Measurements from ENCODE around the gene MAST4.

Gene MAST4

DNA sequence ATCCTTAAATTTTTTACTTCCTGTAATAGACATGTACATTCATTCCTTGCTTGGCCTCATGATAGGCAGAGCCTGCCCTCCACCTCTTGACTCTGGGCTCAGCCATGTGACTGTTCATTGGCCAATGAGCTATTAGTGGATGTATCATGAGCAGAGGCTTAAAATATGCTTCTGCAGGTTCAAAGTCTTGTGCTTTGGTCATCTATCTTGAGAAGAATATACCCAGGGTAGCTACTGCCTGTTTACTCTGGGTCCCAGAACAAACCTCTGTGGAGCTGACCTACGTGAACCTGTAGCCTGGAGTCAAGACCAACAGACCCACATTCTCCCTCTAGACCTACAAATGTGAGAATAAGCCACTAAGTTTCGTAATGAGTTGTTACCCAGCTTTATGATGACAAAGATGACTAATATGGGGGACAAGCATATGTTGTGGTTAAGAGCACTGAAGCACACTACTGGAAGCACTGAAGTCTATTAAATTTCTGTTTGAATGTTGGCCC, 244.4 kb downstream of the MAST4 start:
- Mint-ChIP-seq H3K27ac (peak overlapping the region; percentile 85), H3K4me3 (no peak overlapping the region), H3K9me3 (peaks cover 2% of the 10 kb centered on the region), H3K27me3 (no peaks in the 10 kb centered on the region), H3K4me1 (peaks cover 54% of the 10 kb centered on the region), H3K36me3 (peaks cover 20% of the 10 kb centered on the region)
- CTCF ChIA-PET, result interaction anchor here (0.6 to 5.8 kb wide), 7 partner anchors 10 to 669 kb away, joined by 3 to 52 read pairs (median 4); no protein-coding TSS in a partner anchor
- peak; percentile 36 for DNase-seq

GRCh38 chr5:66841264-66841663, 245.1 kb downstream of the MAST4 start:
- H3K4me1 Mint-ChIP-seq, result peaks cover 54% of the 10 kb centered on the region
- CTCF ChIA-PET, result interaction anchor here (0.7 to 5.8 kb wide), 5 partner anchors 10 to 175 kb away, joined by 3 to 52 read pairs (median 20); no protein-coding TSS in a partner anchor
- DNase-seq, result no peak
- H3K9me3 Mint-ChIP-seq, result peaks cover 2% of the 10 kb centered on the region
- H3K4me3 Mint-ChIP-seq, result no peak overlapping the region
- peak overlapping the region; percentile 85 for H3K27ac Mint-ChIP-seq
- no peaks in the 10 kb centered on the region for H3K27me3 Mint-ChIP-seq
- peaks cover 20% of the 10 kb centered on the region for H3K36me3 Mint-ChIP-seq

GRCh38 chr5:66842540-66842939, 246.3 kb downstream of the MAST4 start:
- DNase-seq, result no peak
- Mint-ChIP-seq H3K9me3 (peaks cover 2% of the 10 kb centered on the region), H3K27me3 (no peaks in the 10 kb centered on the region), H3K27ac (peak overlapping the region; percentile 24), H3K4me3 (no peak overlapping the region), H3K36me3 (peaks cover 20% of the 10 kb centered on the region), H3K4me1 (peaks cover 54% of the 10 kb centered on the region)
- CTCF ChIA-PET, result interaction anchor here (2.4 to 5.8 kb wide), 2 partner anchors 12 to 21 kb away, joined by 8 to 24 read pairs; no protein-coding TSS in a partner anchor

GRCh38 chr5:66843065-66843464, 246.9 kb downstream of the MAST4 start:
- DNase-seq, result no peak
- Mint-ChIP-seq H3K4me1 (peaks cover 54% of the 10 kb centered on the region), H3K27ac (no peak overlapping the region), H3K27me3 (no peaks in the 10 kb centered on the region), H3K36me3 (peaks cover 20% of the 10 kb centered on the region), H3K4me3 (no peak overlapping the region), H3K9me3 (peaks cover 2% of the 10 kb centered on the region)
- CTCF ChIA-PET, result interaction anchor here (1.4 to 5.8 kb wide), 4 partner anchors 12 to 21 kb away, joined by 5 to 24 read pairs (median 7); no protein-coding TSS in a partner anchor

DNA sequence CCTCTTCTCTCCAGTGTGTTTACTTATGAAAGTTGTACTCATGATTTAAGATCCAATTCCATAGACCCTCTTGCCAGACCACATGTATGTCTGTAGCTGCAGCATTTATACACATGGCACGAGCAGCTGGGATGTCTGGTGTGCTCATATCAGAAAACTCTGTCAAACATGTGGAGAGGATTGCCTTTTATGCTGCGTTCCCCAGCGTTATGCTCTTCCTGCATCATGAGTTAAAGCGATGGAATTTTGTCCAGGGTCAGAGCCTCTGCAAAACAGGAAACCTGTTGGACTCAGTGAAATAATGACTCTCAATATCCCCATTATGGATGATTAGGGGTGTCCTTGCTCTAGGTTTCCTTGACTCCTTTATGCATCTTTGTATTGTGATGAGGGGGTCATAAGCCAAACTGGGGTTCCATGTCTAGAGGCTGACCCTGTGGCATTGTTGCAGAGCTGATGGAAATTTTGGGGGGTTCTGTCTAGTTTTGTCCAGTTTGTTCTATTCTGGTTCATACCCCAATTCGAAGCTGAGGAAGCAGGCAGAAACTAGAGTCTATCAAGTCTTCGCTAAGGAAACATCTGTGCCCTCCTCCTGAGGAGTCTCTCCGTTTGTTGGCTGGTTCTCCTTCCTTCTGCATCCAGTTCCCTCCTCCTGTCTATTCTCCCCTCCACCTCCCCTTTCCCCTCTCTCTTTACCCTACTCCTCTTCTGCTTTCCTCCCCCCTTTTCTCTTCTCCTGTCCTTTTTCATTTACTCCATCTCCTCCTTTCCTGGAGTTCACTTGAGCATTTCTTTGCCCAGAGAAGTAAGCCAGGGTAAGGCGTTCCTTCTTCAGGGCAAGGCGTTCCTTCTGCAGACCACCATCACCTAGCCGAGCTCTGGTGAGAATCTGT, 252.8 kb downstream of the MAST4 start:
- Mint-ChIP-seq H3K4me1 (peaks cover 10% of the 10 kb centered on the region), H3K9me3 (peaks cover 2% of the 10 kb centered on the region), H3K27me3 (peaks cover 8% of the 10 kb centered on the region), H3K4me3 (no peak overlapping the region), H3K27ac (no peak overlapping the region), H3K36me3 (peaks cover 4% of the 10 kb centered on the region)
- CTCF ChIA-PET, result no interaction called here
- no peak for DNase-seq

- no peak overlapping the region for H3K4me3 Mint-ChIP-seq
- H3K27ac Mint-ChIP-seq, result no peak overlapping the region
- peaks cover under 1% of the 10 kb centered on the region for H3K36me3 Mint-ChIP-seq
- H3K9me3 Mint-ChIP-seq, result peaks cover under 1% of the 10 kb centered on the region
- H3K4me1 Mint-ChIP-seq, result peaks cover 8% of the 10 kb centered on the region
- DNase-seq, result no peak
- CTCF ChIA-PET, result interaction anchor here (0.7 kb wide), 2 partner anchors 9 to 35 kb away, joined by 3 read pairs; no protein-coding TSS in a partner anchor
- peaks cover 8% of the 10 kb centered on the region for H3K27me3 Mint-ChIP-seq
Observed at GRCh38 chr5:66849803-66850202, 253.6 kb downstream of the MAST4 start.

- Mint-ChIP-seq H3K4me1 (peaks cover 8% of the 10 kb centered on the region), H3K4me3 (no peak overlapping the region), H3K27ac (no peak overlapping the region), H3K9me3 (no peaks in the 10 kb centered on the region), H3K36me3 (no peaks in the 10 kb centered on the region), H3K27me3 (peaks cover 8% of the 10 kb centered on the region)
- CTCF ChIA-PET, result interaction anchor here (0.7 kb wide), 2 partner anchors 10 to 36 kb away, joined by 3 read pairs; no protein-coding TSS in a partner anchor
- DNase-seq, result no peak
Observed at GRCh38 chr5:66850354-66851075, 254.3 kb downstream of the MAST4 start.

DNA sequence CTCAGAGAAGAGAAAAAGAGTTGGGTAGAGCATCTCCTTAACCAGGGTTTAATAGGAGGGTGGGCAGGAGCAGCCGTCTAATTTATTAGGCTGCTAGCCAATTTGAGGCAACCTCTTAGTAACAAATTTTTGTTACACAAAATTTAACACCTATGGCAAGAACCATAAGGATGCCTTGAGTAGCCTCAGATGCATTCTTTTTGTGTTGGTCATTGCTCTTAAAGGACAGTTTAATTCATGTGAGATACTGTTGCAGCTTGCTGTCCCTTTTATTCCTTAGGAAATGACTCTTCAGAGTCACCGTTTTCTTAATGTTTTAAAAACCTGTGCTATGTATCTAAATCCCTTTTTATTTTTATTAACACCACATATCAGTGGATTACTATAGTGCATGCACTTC, 255.1 kb downstream of the MAST4 start:
- CTCF ChIA-PET, result interaction anchor here (1.1 kb wide), 1 partner anchor 11 kb away, joined by 4 read pairs; no protein-coding TSS in a partner anchor
- no peak overlapping the region for H3K27ac Mint-ChIP-seq
- H3K4me1 Mint-ChIP-seq, result peaks cover 8% of the 10 kb centered on the region
- no peaks in the 10 kb centered on the region for H3K36me3 Mint-ChIP-seq
- H3K4me3 Mint-ChIP-seq, result no peak overlapping the region
- H3K27me3 Mint-ChIP-seq, result peaks cover 8% of the 10 kb centered on the region
- DNase-seq, result no peak
- no peaks in the 10 kb centered on the region for H3K9me3 Mint-ChIP-seq

DNA sequence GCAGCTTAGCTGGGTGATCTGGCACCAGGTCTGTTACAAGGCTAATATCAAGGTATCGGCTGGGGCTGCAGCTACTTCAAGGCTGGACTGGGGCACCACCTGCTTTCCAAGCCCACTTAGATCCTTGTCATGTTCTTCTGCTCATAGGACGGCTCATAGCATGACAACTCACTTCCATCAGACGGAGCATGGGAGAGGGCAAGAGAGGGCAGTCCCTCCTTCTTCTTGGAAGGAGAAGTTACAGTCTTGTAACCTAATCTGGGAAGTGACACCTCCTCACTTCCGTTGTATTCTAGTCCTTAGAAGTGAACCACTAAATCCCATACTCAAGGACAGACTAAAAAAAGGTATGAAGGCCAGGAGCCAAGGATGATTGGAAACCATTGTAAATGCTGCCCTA, 258.2 kb downstream of the MAST4 start:
- DNase-seq, result no peak
- CTCF ChIA-PET, result interaction anchor here (0.8 to 1.5 kb wide), 2 partner anchors 14 to 24 kb away, joined by 3 to 5 read pairs; no protein-coding TSS in a partner anchor
- peaks cover 7% of the 10 kb centered on the region for H3K4me1 Mint-ChIP-seq

DNA sequence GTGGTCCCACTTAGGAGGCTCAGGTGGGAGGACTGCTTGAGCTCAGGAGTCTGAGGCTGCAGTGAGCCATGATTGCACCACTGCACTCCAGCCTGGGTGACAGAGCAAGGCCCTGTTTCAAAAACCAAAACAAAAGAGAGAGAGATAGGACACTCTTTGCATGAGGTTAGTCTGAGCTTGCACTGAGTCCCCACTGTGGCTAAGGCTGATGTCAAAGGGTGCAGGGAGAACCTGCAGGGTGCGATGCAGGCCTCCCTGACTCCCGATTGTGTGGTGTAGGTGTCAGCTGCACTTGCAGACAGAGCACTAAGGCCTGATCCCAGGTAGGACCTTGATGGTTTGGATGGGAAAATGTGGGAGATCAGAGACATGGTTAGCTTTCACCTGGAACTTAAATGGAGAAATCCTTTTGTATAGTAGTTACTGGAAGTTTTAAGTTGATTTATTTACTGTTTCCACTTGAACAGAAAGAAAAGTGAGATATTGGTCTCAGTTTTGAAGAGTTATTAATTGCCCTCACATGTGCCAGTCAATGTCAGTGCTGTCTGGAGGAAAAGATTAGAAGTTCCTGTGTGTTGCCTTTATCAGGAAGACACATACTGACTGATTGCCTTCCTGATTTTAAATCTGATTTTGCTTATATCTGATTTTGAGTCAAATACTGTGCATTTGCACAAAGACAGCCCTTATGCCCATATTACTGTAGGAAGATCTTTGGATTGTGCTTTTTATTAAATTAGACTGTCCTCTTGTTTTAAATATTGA, 260.0 kb downstream of the MAST4 start:
- no peak overlapping the region for H3K27ac Mint-ChIP-seq
- CTCF ChIA-PET, result interaction anchor here (0.7 to 1.5 kb wide), 4 partner anchors 9 to 37 kb away, joined by 3 to 5 read pairs (median 4); no protein-coding TSS in a partner anchor
- H3K4me3 Mint-ChIP-seq, result no peak overlapping the region

More for the DNA sequence above, 258.2 kb downstream of the MAST4 start:
- Mint-ChIP-seq H3K27me3 (peaks cover 1% of the 10 kb centered on the region), H3K4me3 (no peak overlapping the region), H3K36me3 (no peaks in the 10 kb centered on the region), H3K9me3 (no peaks in the 10 kb centered on the region), H3K27ac (no peak overlapping the region)

DNA sequence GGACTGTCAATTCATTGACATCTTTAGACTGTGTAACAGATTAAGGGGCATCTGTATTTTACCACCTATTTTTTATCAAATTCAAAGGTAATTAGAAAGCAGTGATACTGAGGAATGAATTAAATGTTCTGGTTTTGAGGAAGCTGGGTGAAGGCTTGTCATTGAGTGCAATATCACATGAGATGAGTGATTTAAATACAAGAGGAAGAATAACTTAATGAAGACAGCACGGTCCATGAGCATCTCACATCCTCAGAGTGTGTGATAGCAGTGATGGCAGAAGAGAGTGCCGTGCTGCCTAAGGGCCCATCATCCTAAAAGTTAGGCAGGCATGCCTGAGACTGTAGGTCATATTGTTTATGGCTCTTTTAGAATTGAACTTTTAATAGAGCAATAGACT, 263.3 kb downstream of the MAST4 start:
- Mint-ChIP-seq H3K27ac (no peak overlapping the region), H3K27me3 (peaks cover 14% of the 10 kb centered on the region), H3K4me3 (no peak overlapping the region), H3K36me3 (no peaks in the 10 kb centered on the region), H3K9me3 (no peaks in the 10 kb centered on the region), H3K4me1 (peaks cover 4% of the 10 kb centered on the region)
- no peak for DNase-seq
- CTCF ChIA-PET, result interaction anchor here (7.1 kb wide), 1 partner anchor 44 kb away, joined by 76 read pairs; no protein-coding TSS in a partner anchor

More for the DNA sequence above, 260.0 kb downstream of the MAST4 start:
- Mint-ChIP-seq H3K9me3 (no peaks in the 10 kb centered on the region), H3K36me3 (no peaks in the 10 kb centered on the region), H3K27me3 (peaks cover 7% of the 10 kb centered on the region), H3K4me1 (peaks cover 3% of the 10 kb centered on the region)
- no peak for DNase-seq

- no peak overlapping the region for H3K4me3 Mint-ChIP-seq
- no peak for DNase-seq
- H3K4me1 Mint-ChIP-seq, result peaks cover 4% of the 10 kb centered on the region
- H3K27me3 Mint-ChIP-seq, result peaks cover 14% of the 10 kb centered on the region
- no peak overlapping the region for H3K27ac Mint-ChIP-seq
- CTCF ChIA-PET, result interaction anchor here (7.1 kb wide), 1 partner anchor 45 kb away, joined by 76 read pairs; no protein-coding TSS in a partner anchor
- no peaks in the 10 kb centered on the region for H3K36me3 Mint-ChIP-seq
- no peaks in the 10 kb centered on the region for H3K9me3 Mint-ChIP-seq
Observed at GRCh38 chr5:66860199-66860975, 264.2 kb downstream of the MAST4 start.

All from activated naive CD4-positive, alpha-beta T cell treated with anti-CD3 and anti-CD28 coated beads, Interleukin-2, amount 10 ng/mL, durations not matched to agents 7 days and 5 days (primary cell).